Measurements from ENCODE around the gene CTTN. TPM values are rescaled to one million over a fixed set of nuclear protein-coding genes. Genes with fewer than 3 reads are reported as not detected.
A peak's percentile ranks its signal among the peaks of the same experiment; 100 is the strongest.

The CTTN gene
- total and polyA plus RNA-seq, 10 of the 15 experiments (the other 5 are each of a cell fraction or from before 2014, with no cell fraction given) = 1.1 to 37.8 (median 11.8) TPM

- no peak for TF ChIP-seq RAD21 (IDR thresholded peaks at IDR 0.05; ENCODE audit: insufficient read depth, low read depth, low read length)
- TF ChIP-seq EP300 (IDR thresholded peaks at IDR 0.05; ENCODE audit: borderline replicate concordance in 1 of 2, control insufficient read depth in 1 of 2, low read depth in 2 of 2, low read length in 2 of 2) = no peak
- no peak for TF ChIP-seq PBX3 (IDR thresholded peaks at IDR 0.05; ENCODE audit: insufficient replicate concordance, low read depth, low read length)
- no peak for TF ChIP-seq BCL11A (IDR thresholded peaks at IDR 0.05; ENCODE audit: low read depth, low read length)
These were observed 50.7 kb downstream of the CTTN start (continued) for GRCh38 chr11:70448983-70449567.

GRCh38 chr11:70454197-70454767 is 56.0 kb downstream of the CTTN start:
- Histone ChIP-seq H3K9me3 (replicated peaks; ENCODE audit: control insufficient read depth, insufficient read depth, low read length) (peaks cover 13% of the 10 kb centered on the region), H3K36me3 (ENCODE audit: control insufficient read depth in 2 of 2, insufficient read depth in 2 of 2, low read length in 1 of 2) (no peaks in the 10 kb centered on the region), H3K4me1 (ENCODE audit: control insufficient read depth, insufficient read depth, low read length) (peaks cover 21% of the 10 kb centered on the region), H3K4me2 (ENCODE audit: control insufficient read depth, insufficient read depth) (peak overlapping the region; percentile 66), H3K27ac (ENCODE audit: control insufficient read depth, insufficient read depth) (peak overlapping the region; percentile 72), H3K27me3 (replicated peaks in 1 of 2; ENCODE audit: control insufficient read depth in 2 of 2, insufficient read depth in 2 of 2, low read length in 1 of 2) (no peaks in the 10 kb centered on the region), H3K4me3 (no peak overlapping the region), H3K9ac (ENCODE audit: control insufficient read depth, insufficient read depth, low read length) (peak overlapping the region; percentile 44; the same call in 1 of the 2 replicates), H3K79me2 (ENCODE audit: control insufficient read depth, insufficient read depth, low read length) (no peaks in the 10 kb centered on the region), H4K20me1 (ENCODE audit: control insufficient read depth, insufficient read depth) (no peaks in the 10 kb centered on the region), H2AFZ (ENCODE audit: control insufficient read depth, low read depth, low read length) (peak overlapping the region; percentile 58)
- intact Hi-C loops (cut with micrococcal nuclease; ENCODE audit: unreplicated experiment) (no loop called here), in situ Hi-C loops (cut with MboI) (no loop called here)
- ATAC-seq (peak; percentile 59), DNase-seq (ENCODE audit: low read depth, low spot score) (peak; percentile 61), FAIRE-seq (no peak)
- BruUV-seq (replicated peaks) = no TSS peak
- POLR2A ChIA-PET = no interaction called here
- RAD21 ChIA-PET (ENCODE audit: unreplicated experiment) = interaction anchor here (1.1 kb wide), 1 partner anchor 16 kb away, joined by 3 read pairs; no protein-coding TSS in a partner anchor
- 52% methylated on average over 9 of the region's 9 CpGs for WGBS (ENCODE audit: insufficient coverage, insufficient replicate concordance, low lambda C conversion rate, missing lambda C conversion rate)
- SMC1A ChIA-PET (ENCODE audit: uncharacterized antibody, unreplicated experiment) = interaction anchor here (1.0 to 1.1 kb wide), 2 partner anchors 14 to 17 kb away, joined by 3 read pairs; no protein-coding TSS in a partner anchor
- TF ChIP-seq SIN3A (IDR thresholded peaks at IDR 0.05; ENCODE audit: low read depth, low read length) = no peak
- no peak for TF ChIP-seq IKZF1 (conservative IDR thresholded peaks at IDR 0.05)
- TF ChIP-seq IRF5 (IDR thresholded peaks at IDR 0.05; ENCODE audit: borderline replicate concordance) = no peak
- TF ChIP-seq LARP7 (IDR thresholded peaks at IDR 0.05) = no peak
- TF ChIP-seq ZNF274 (IDR thresholded peaks at IDR 0.05; ENCODE audit: insufficient read depth, insufficient read length) = no peak
- TF ChIP-seq PAX8 (IDR thresholded peaks at IDR 0.05) = no peak
- no peak for TF ChIP-seq RELA (IDR thresholded peaks at IDR 0.05; ENCODE audit: borderline replicate concordance, partially characterized antibody)
- TF ChIP-seq RUNX3 (IDR thresholded peaks at IDR 0.05; ENCODE audit: low read length) = peak; percentile 44; the same call in 1 of the 2 replicates
- no peak for TF ChIP-seq SKIL (IDR thresholded peaks at IDR 0.05; ENCODE audit: low read depth, poor library complexity, severe bottlenecking)
- TF ChIP-seq BMI1 (IDR thresholded peaks at IDR 0.05; ENCODE audit: borderline replicate concordance) = no peak
- no peak for TF ChIP-seq TARDBP (IDR thresholded peaks at IDR 0.05; ENCODE audit: borderline replicate concordance)
- TF ChIP-seq NR2C2 (IDR thresholded peaks at IDR 0.05; ENCODE audit: borderline replicate concordance, control insufficient read depth, insufficient read length, low read depth) = no peak
- TF ChIP-seq MEF2B (IDR thresholded peaks at IDR 0.05; ENCODE audit: partially characterized antibody, poor library complexity, severe bottlenecking) = peak; percentile 69
- CTCF ChIA-PET = interaction anchor here (1.2 to 2.0 kb wide), 2 partner anchors 13 to 15 kb away, joined by 3 to 8 read pairs; no protein-coding TSS in a partner anchor
